OCI-M2 (cell line): ENCODE data around the gene SPOCK3.
A peak's percentile ranks its signal among the peaks of the same experiment; 100 is the strongest.
"Not testable (repeated sequence)": the region's sequence is repeated elsewhere in the genome, so short reads cannot be mapped to it uniquely, and the experiment has no call there.

Experiments used
- DNase-seq: peaks from one replicate; lab custom pipeline; 2025; ENCODE audit not compliant: unreplicated experiment; lab: John Stamatoyannopoulos, UW

SPOCK3 gene

GRCh38 chr4:167234316-167234881 is at the start of gene SPOCK3:
TSS of gene SPOCK3 (minus strand) at chr4:167234494.
- DNase-seq, result no peak

GRCh38 chr4:167282171-167282864 is 48.0 kb upstream of the SPOCK3 start:
- DNase-seq, result no peak

GRCh38 chr4:167281545-167281944 is 47.3 kb upstream of the SPOCK3 start:
- not testable (repeated sequence) for DNase-seq

GRCh38 chr4:167274351-167274750 is 40.1 kb upstream of the SPOCK3 start:
- no peak for DNase-seq

- no peak for DNase-seq
Measured at GRCh38 chr4:167265231-167265630, 30.9 kb upstream of the SPOCK3 start.

- no peak for DNase-seq
Measured at GRCh38 chr4:167248271-167248670, 14.0 kb upstream of the SPOCK3 start.

- DNase-seq, result no peak
Measured at GRCh38 chr4:167239627-167240026, 5.3 kb upstream of the SPOCK3 start.

- DNase-seq, result no peak
Measured at GRCh38 chr4:167238226-167238625, 3.9 kb upstream of the SPOCK3 start.

GRCh38 chr4:167233685-167234315 is 494 bp downstream of the SPOCK3 start:
- DNase-seq, result no peak

- DNase-seq, result no peak
Measured at GRCh38 chr4:167232805-167233684, 1.2 kb downstream of the SPOCK3 start.

- DNase-seq, result no peak
Measured at GRCh38 chr4:167230744-167231143, 3.5 kb downstream of the SPOCK3 start.

GRCh38 chr4:167222099-167222498 is 12.2 kb downstream of the SPOCK3 start:
- DNase-seq, result no peak

GRCh38 chr4:167221084-167221483 is 13.2 kb downstream of the SPOCK3 start:
- no peak for DNase-seq

- DNase-seq, result no peak
Measured at GRCh38 chr4:167218022-167218608, 16.2 kb downstream of the SPOCK3 start.

GRCh38 chr4:167216783-167217182 is 17.5 kb downstream of the SPOCK3 start:
- DNase-seq, result no peak

- no peak for DNase-seq
Measured at GRCh38 chr4:167210166-167210565, 24.1 kb downstream of the SPOCK3 start.

GRCh38 chr4:167196344-167197012 is 37.8 kb downstream of the SPOCK3 start:
- no peak for DNase-seq

- no peak for DNase-seq
Measured at GRCh38 chr4:167190379-167190778, 43.9 kb downstream of the SPOCK3 start.

GRCh38 chr4:167185465-167185864 is 48.8 kb downstream of the SPOCK3 start:
- DNase-seq, result no peak

GRCh38 chr4:167183036-167183435 is 51.3 kb downstream of the SPOCK3 start:
- no peak for DNase-seq

- DNase-seq, result peak; percentile 4
Measured at GRCh38 chr4:167177925-167178324, 56.4 kb downstream of the SPOCK3 start.
